HCT116 (cell line): ENCODE results near the gene SVIP. TPM values are rescaled to one million over a fixed set of nuclear protein-coding genes. Genes with fewer than 3 reads are reported as not detected.
A peak's percentile ranks its signal among the peaks of the same experiment; 100 is the strongest.

Source experiments
- ATAC-seq: fragments of 200-7000 bp; cut with Tn5 transposase; 2 replicates; pipeline ENCODE4 v1.9.1; 2020; ENCODE audit warnings: mild to moderate bottlenecking, moderate library complexity
- BruUV-seq: library from RNA; stranded (reverse); fragments of 400-500 nt; replicated peaks from 2 replicates; lab custom pipeline; 2021; lab: Mats Ljungman, UMichigan
- CTCF ChIA-PET: fragments of 300-600 bp; sonication (Branson Sonifier 250); formaldehyde crosslinking; loops from one replicate; lab custom pipeline; 2021; ENCODE audit warnings: antibody characterized with exemption; lab: Charles Lee
- POLR2A ChIA-PET: fragments of 300-600, 350-600 bp; sonication (Branson Sonifier 250); formaldehyde crosslinking; loops from one replicate; lab custom pipeline; 2021; ENCODE audit warnings: antibody characterized with exemption; lab: Charles Lee
- RAD21 ChIA-PET, 2 experiments: fragments of 300-600 bp; sonication (Branson Sonifier 250); formaldehyde crosslinking; loops; one replicate each; lab custom pipeline; 2023; ENCODE audit warnings: low total read pairs in 2 of 2; ENCODE audit not compliant: uncharacterized antibody in 2 of 2, unreplicated experiment in 2 of 2, low non-redundant PET in 1 of 2; lab: Charles Lee
- DNase-seq: peaks from one replicate; pipeline ENCODE4 v3.0.0-alpha.2; 2010; ENCODE audit warnings: low read depth, low spot score
- H2AFZ ChIP-seq: fragments of 200-600 bp; shearing (Covaris generic), sonication (generic); 2 replicates; pipeline ENCODE4 v1.6.1; 2017; ENCODE audit warnings: low read depth, mixed run types, mixed read lengths, antibody characterized with exemption, low read length; ENCODE audit not compliant: poor library complexity, severe bottlenecking
- H3K27ac ChIP-seq: 2 replicates; pipeline ENCODE4 v1.5.1; 2012; ENCODE audit warnings: low read depth, low read length
- H3K27me3 ChIP-seq: fragments of 200-600 bp; sonication (generic); 2 replicates; pipeline ENCODE4 v1.6.1; 2016; ENCODE audit warnings: mixed run types, low read length, mixed read lengths; ENCODE audit not compliant: insufficient read depth
- H3K36me3 ChIP-seq, 2 experiments: fragments of 200-500 bp in 1 of 2; fragments of 200-600 bp in 1 of 2; sonication (Bioruptor generic) in 1 of 2; sonication (generic) in 1 of 2; 2 replicates each; pipeline versions ENCODE4 v1.5.1 to v1.6.1; 2014 to 2016; ENCODE audit warnings: low read length in 2 of 2, inconsistent platforms in 1 of 2, mixed read lengths in 1 of 2, mixed run types in 1 of 2; ENCODE audit not compliant: insufficient read depth in 2 of 2, control insufficient read depth in 1 of 2
- H3K4me1 ChIP-seq, 2 experiments: fragments of 200-600 bp in 1 of 2; sonication (generic) in 1 of 2; 2 replicates each; pipeline versions ENCODE4 v1.5.1 to v1.6.1; 2012 to 2017; ENCODE audit warnings: low read length in 2 of 2, inconsistent platforms in 1 of 2, mild to moderate bottlenecking in 1 of 2, mixed read lengths in 1 of 2, mixed run types in 1 of 2, moderate library complexity in 1 of 2; ENCODE audit not compliant: insufficient read depth in 2 of 2, control insufficient read depth in 1 of 2
- H3K4me2 ChIP-seq: fragments of 200-600 bp; sonication (generic); 2 replicates; pipeline ENCODE4 v1.6.1; 2017; ENCODE audit warnings: mixed run types, low read length, mixed read lengths
- H3K4me3 ChIP-seq, 2 experiments: fragments of 200-600 bp in 1 of 2; sonication (generic) in 1 of 2; replicated peaks in 1 of 2; 2 replicates each; pipeline ENCODE4 v1.5.1; 2011 to 2016; ENCODE audit warnings: low read length in 2 of 2, control low read depth in 1 of 2, low read depth in 1 of 2, mild to moderate bottlenecking in 1 of 2, mixed read lengths in 1 of 2, mixed run types in 1 of 2
- H3K79me2 ChIP-seq: fragments of 200-600 bp; sonication (generic); 2 replicates; pipeline ENCODE4 v1.6.1; 2017; ENCODE audit warnings: mild to moderate bottlenecking, mixed run types, low read length, moderate library complexity, mixed read lengths; ENCODE audit not compliant: insufficient read depth
- H3K9ac ChIP-seq: fragments of 200-600 bp; sonication (generic); 2 replicates; pipeline ENCODE4 v1.6.1; 2016; ENCODE audit warnings: low read length, mixed read lengths
- H3K9me2 ChIP-seq: fragments of 200-600 bp; sonication (generic), shearing (Covaris generic); 2 replicates; pipeline ENCODE4 v1.6.1; 2017; ENCODE audit warnings: mixed run types, mild to moderate bottlenecking, moderate library complexity; ENCODE audit not compliant: insufficient read depth
- H3K9me3 ChIP-seq, 2 experiments: fragments of 200-500 bp in 1 of 2; fragments of 200-600 bp in 1 of 2; sonication (Bioruptor generic) in 1 of 2; sonication (generic) in 1 of 2; 2 replicates each; pipeline ENCODE4 v1.6.1; 2014 to 2017; ENCODE audit warnings: low read length in 2 of 2, mixed read lengths in 2 of 2, inconsistent platforms in 1 of 2, low read depth in 1 of 2, mild to moderate bottlenecking in 1 of 2, mixed run types in 1 of 2, moderate library complexity in 1 of 2; ENCODE audit not compliant: control insufficient read depth in 1 of 2, insufficient read depth in 1 of 2
- H4K20me1 ChIP-seq: fragments of 200-600 bp; sonication (generic), shearing (Covaris generic); 2 replicates; pipeline ENCODE4 v1.6.1; 2017; ENCODE audit warnings: mixed run types, mild to moderate bottlenecking, moderate library complexity; ENCODE audit not compliant: insufficient read depth
- EZH2 ChIP-seq: fragments of 200-600 bp; sonication (generic); IDR thresholded peaks from 2 replicates; pipeline ENCODE4 v1.6.1; 2017; ENCODE audit warnings: antibody characterized with exemption, mixed run types
- EZH2phosphoT487 ChIP-seq: fragments of 200-600 bp; IDR thresholded peaks from 2 replicates; pipeline ENCODE4 v1.6.1; 2018; ENCODE audit warnings: antibody characterized with exemption, borderline replicate concordance
- JUND ChIP-seq: IDR thresholded peaks from 2 replicates; pipeline ENCODE4 v1.6.1; 2012
- POLR2A ChIP-seq: IDR thresholded peaks from 2 replicates; pipeline ENCODE4 v1.7.0; 2011; ENCODE audit warnings: borderline replicate concordance; ENCODE audit not compliant: insufficient read depth, insufficient read length; ENCODE audit errors: extremely low read depth
- RAD21 ChIP-seq: IDR thresholded peaks from 2 replicates; pipeline ENCODE4 v1.6.1; 2012; ENCODE audit warnings: low read depth, mild to moderate bottlenecking
- ZFX ChIP-seq: fragments of 450-650 bp; IDR thresholded peaks from 2 replicates; pipeline ENCODE4 v1.6.1; 2017
- intact Hi-C: fragments of 100-400 bp; cut with micrococcal nuclease; formaldehyde crosslinking; loops from 2 replicates; pipeline ENCODE4 v1.10.0; 2022
- total RNA-seq: library from RNA; stranded (reverse); gene quantifications from one replicate; pipeline ENCODE4 v1.2.1, GENCODE V29; 2021; ENCODE audit not compliant: unreplicated experiment
- TF ChIP-seq, protein P1 (sequence below), 3 experiments: fragments of 200-600 bp in 1 of 3; sonication (generic) in 1 of 3; IDR thresholded peaks in 2 of 3; conservative IDR thresholded peaks in 1 of 3; 2 replicates each; pipeline ENCODE4 v1.5.1; 2012 to 2017; ENCODE audit warnings: low read depth in 2 of 3, low read length in 2 of 3, antibody characterized with exemption in 1 of 3, borderline replicate concordance in 1 of 3, control low read depth in 1 of 3, mild to moderate bottlenecking in 1 of 3, mixed read lengths in 1 of 3, mixed run types in 1 of 3, moderate library complexity in 1 of 3; ENCODE audit not compliant: insufficient read depth in 1 of 3
- TF ChIP-seq, protein P2 (sequence below): IDR thresholded peaks from 2 replicates; pipeline ENCODE4 v1.6.1; 2012; ENCODE audit warnings: low read depth
- TF ChIP-seq, protein P3 (sequence below): IDR thresholded peaks from 2 replicates; pipeline ENCODE4 v1.6.1; 2012
- TF ChIP-seq, protein P4 (sequence below): IDR thresholded peaks from 2 replicates; pipeline ENCODE4 v1.6.1; 2011; ENCODE audit warnings: mild to moderate bottlenecking, low read length, moderate library complexity; ENCODE audit not compliant: insufficient replicate concordance; ENCODE audit errors: extremely low read depth

The SVIP gene
- total RNA-seq, 1 experiment from 2014 or later = 18.6 TPM

DNA sequence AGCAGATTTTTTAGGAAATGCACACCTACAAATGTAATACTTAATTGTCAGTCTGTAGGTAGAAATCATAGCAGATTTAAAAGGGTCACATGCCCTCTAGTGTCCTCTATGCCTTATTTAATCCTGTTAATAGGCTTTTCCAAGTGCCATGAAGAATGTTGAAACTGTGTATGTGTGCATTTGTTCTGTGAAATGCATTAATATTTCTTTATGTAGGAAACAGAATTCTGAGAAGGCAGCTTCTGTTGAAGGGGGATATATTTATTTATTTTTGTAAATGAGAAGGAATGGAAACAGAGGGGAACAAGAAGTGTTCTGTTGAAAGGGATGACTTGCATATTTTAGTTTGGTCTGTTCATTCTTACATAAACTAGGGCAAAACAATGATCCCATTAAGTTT, 51.0 kb downstream of the SVIP start:
- H4K20me1 ChIP-seq = no peaks in the 10 kb centered on the region
- no peaks in the 10 kb centered on the region for H3K79me2 ChIP-seq
- no peaks in the 10 kb centered on the region for H3K36me3 ChIP-seq
- H3K4me1 ChIP-seq = no peaks in the 10 kb centered on the region
- no peak overlapping the region for H2AFZ ChIP-seq
- H3K27ac ChIP-seq = no peak overlapping the region
- no peak overlapping the region for H3K9ac ChIP-seq
- intact Hi-C loops = loop anchor here (5.0 kb wide), 1 partner anchor 106 kb away; no protein-coding TSS in a partner anchor
- ChIA-PET POLR2A (no interaction called here), RAD21 (no interaction called here), CTCF (interaction anchor here (1.4 kb wide), 1 partner anchor 9 kb away, joined by 5 read pairs; no protein-coding TSS in a partner anchor)
- H3K4me3 ChIP-seq = no peak overlapping the region
- H3K9me3 ChIP-seq = no peaks in the 10 kb centered on the region
- H3K9me2 ChIP-seq = no peaks in the 10 kb centered on the region
- H3K27me3 ChIP-seq = peaks cover 18% of the 10 kb centered on the region
- DNase-seq (no peak), ATAC-seq (no peak)
- H3K4me2 ChIP-seq = no peak overlapping the region
- TF ChIP-seq, protein P1, sequence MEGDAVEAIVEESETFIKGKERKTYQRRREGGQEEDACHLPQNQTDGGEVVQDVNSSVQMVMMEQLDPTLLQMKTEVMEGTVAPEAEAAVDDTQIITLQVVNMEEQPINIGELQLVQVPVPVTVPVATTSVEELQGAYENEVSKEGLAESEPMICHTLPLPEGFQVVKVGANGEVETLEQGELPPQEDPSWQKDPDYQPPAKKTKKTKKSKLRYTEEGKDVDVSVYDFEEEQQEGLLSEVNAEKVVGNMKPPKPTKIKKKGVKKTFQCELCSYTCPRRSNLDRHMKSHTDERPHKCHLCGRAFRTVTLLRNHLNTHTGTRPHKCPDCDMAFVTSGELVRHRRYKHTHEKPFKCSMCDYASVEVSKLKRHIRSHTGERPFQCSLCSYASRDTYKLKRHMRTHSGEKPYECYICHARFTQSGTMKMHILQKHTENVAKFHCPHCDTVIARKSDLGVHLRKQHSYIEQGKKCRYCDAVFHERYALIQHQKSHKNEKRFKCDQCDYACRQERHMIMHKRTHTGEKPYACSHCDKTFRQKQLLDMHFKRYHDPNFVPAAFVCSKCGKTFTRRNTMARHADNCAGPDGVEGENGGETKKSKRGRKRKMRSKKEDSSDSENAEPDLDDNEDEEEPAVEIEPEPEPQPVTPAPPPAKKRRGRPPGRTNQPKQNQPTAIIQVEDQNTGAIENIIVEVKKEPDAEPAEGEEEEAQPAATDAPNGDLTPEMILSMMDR (IDR thresholded peaks at IDR 0.05 in 2 of 3, conservative IDR thresholded peaks at IDR 0.05 in 1 of 3; ENCODE audit: borderline replicate concordance in 1 of 3, insufficient read depth in 1 of 3, low read depth in 2 of 3, low read length in 2 of 3) = peak in 1 of 3 experiments; percentile 8; a peak in 1 of 6 replicates
- no peak for TF ChIP-seq EZH2phosphoT487
- peak; percentile 16; the same call in 1 of the 2 replicates for TF ChIP-seq RAD21
- BruUV-seq = no TSS peak

DNA sequence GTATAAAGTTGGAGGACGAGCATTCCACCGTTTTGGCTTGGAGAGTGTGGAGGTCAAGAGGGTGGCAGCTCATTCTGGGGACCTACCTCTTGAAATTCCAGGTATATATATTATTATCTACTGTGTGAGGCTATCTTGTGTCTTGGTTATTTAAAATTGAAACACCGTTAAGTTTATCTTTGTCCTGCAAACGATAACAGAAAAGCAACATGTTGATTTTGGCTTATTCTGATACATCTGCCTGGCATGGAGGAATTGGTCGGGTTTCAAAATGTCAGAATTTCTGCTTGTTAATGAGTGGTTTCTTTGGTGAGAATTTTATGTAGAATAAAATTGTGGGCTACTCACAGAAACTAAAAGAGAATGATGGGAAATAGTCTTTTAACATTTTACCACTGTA, 54.4 kb downstream of the SVIP start:
- CTCF ChIA-PET = no interaction called here
- BruUV-seq = no TSS peak
- TF ChIP-seq EZH2 = no peak
- TF ChIP-seq, protein P2, sequence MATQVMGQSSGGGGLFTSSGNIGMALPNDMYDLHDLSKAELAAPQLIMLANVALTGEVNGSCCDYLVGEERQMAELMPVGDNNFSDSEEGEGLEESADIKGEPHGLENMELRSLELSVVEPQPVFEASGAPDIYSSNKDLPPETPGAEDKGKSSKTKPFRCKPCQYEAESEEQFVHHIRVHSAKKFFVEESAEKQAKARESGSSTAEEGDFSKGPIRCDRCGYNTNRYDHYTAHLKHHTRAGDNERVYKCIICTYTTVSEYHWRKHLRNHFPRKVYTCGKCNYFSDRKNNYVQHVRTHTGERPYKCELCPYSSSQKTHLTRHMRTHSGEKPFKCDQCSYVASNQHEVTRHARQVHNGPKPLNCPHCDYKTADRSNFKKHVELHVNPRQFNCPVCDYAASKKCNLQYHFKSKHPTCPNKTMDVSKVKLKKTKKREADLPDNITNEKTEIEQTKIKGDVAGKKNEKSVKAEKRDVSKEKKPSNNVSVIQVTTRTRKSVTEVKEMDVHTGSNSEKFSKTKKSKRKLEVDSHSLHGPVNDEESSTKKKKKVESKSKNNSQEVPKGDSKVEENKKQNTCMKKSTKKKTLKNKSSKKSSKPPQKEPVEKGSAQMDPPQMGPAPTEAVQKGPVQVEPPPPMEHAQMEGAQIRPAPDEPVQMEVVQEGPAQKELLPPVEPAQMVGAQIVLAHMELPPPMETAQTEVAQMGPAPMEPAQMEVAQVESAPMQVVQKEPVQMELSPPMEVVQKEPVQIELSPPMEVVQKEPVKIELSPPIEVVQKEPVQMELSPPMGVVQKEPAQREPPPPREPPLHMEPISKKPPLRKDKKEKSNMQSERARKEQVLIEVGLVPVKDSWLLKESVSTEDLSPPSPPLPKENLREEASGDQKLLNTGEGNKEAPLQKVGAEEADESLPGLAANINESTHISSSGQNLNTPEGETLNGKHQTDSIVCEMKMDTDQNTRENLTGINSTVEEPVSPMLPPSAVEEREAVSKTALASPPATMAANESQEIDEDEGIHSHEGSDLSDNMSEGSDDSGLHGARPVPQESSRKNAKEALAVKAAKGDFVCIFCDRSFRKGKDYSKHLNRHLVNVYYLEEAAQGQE = no peak
- TF ChIP-seq POLR2A = no peak
- TF ChIP-seq ZFX = no peak
- TF ChIP-seq, protein P3, sequence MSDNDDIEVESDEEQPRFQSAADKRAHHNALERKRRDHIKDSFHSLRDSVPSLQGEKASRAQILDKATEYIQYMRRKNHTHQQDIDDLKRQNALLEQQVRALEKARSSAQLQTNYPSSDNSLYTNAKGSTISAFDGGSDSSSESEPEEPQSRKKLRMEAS = no peak
- TF ChIP-seq, protein P4, sequence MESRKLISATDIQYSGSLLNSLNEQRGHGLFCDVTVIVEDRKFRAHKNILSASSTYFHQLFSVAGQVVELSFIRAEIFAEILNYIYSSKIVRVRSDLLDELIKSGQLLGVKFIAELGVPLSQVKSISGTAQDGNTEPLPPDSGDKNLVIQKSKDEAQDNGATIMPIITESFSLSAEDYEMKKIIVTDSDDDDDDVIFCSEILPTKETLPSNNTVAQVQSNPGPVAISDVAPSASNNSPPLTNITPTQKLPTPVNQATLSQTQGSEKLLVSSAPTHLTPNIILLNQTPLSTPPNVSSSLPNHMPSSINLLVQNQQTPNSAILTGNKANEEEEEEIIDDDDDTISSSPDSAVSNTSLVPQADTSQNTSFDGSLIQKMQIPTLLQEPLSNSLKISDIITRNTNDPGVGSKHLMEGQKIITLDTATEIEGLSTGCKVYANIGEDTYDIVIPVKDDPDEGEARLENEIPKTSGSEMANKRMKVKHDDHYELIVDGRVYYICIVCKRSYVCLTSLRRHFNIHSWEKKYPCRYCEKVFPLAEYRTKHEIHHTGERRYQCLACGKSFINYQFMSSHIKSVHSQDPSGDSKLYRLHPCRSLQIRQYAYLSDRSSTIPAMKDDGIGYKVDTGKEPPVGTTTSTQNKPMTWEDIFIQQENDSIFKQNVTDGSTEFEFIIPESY = no peak
- TF ChIP-seq JUND = no peak

More for the DNA sequence above, 54.4 kb downstream of the SVIP start:
- H3K27ac ChIP-seq = no peak overlapping the region
- no peaks in the 10 kb centered on the region for H3K9me2 ChIP-seq
- no peak overlapping the region for H3K4me3 ChIP-seq
- RAD21 ChIA-PET = no interaction called here
- ATAC-seq (no peak), DNase-seq (no peak)
- H3K36me3 ChIP-seq = no peaks in the 10 kb centered on the region
- H2AFZ ChIP-seq = no peak overlapping the region
- POLR2A ChIA-PET = no interaction called here
- H3K9ac ChIP-seq = no peak overlapping the region
- H4K20me1 ChIP-seq = no peaks in the 10 kb centered on the region
- intact Hi-C loops = loop anchor here (5.0 kb wide), 1 partner anchor 103 kb away; no protein-coding TSS in a partner anchor
- peaks cover 26% of the 10 kb centered on the region for H3K27me3 ChIP-seq
- H3K4me2 ChIP-seq = no peak overlapping the region
- H3K79me2 ChIP-seq = no peaks in the 10 kb centered on the region
- H3K9me3 ChIP-seq = no peaks in the 10 kb centered on the region
- no peaks in the 10 kb centered on the region for H3K4me1 ChIP-seq
